Naive thymus-derived CD4-positive, alpha-beta T cell (primary cell): ENCODE results near the gene BCL2L11. TPM values are rescaled to one million over a fixed set of nuclear protein-coding genes. Genes with fewer than 3 reads are reported as not detected.

Experiments used
- ATAC-seq: fragments of 150-1000 bp; cut with Tn5 transposase; 2 replicates; pipeline ENCODE4 v1.10.0; 2021; ENCODE audit warnings: mild to moderate bottlenecking, moderate library complexity
- CTCF ChIA-PET: fragments of 350-600 bp; sonication (Branson Sonifier 250); formaldehyde crosslinking; loops from one replicate; lab custom pipeline; 2021; ENCODE audit warnings: antibody characterized with exemption; lab: Charles Lee
- POLR2A ChIA-PET: fragments of 350-600 bp; sonication (Branson Sonifier 250); formaldehyde crosslinking; loops from one replicate; lab custom pipeline; 2021; ENCODE audit warnings: antibody characterized with exemption, inconsistent platforms; lab: Charles Lee
- DNase-seq, 9 donors: peaks; one replicate each; pipeline versions ENCODE4 v3.0.0 to v3.0.0-alpha.2; 2020 to 2022; ENCODE audit warnings: mixed read lengths in 1 of 9
- H3K27ac ChIP-seq: one replicate; pipeline ENCODE4 v1.7.0; 2013; ENCODE audit warnings: mild to moderate bottlenecking, low read depth, low read length, moderate library complexity
- H3K27me3 ChIP-seq, 2 donors: one replicate each; pipeline ENCODE4 v1.7.0; 2013; ENCODE audit warnings: low read length in 2 of 2, mild to moderate bottlenecking in 2 of 2, moderate library complexity in 2 of 2; ENCODE audit not compliant: control insufficient read depth in 2 of 2, insufficient read depth in 2 of 2
- H3K36me3 ChIP-seq, 3 experiments: 1 replicate in 2 of 3; 2 replicates in 1 of 3; pipeline ENCODE4 v1.7.0; 2013; ENCODE audit warnings: low read length in 3 of 3, mild to moderate bottlenecking in 3 of 3, moderate library complexity in 1 of 3; ENCODE audit not compliant: insufficient read depth in 3 of 3, control insufficient read depth in 2 of 3
- H3K4me1 ChIP-seq, 2 donors: one replicate each; pipeline ENCODE4 v1.7.0; 2013; ENCODE audit warnings: low read length in 2 of 2, mild to moderate bottlenecking in 2 of 2, moderate library complexity in 1 of 2; ENCODE audit not compliant: control insufficient read depth in 2 of 2, insufficient read depth in 2 of 2
- H3K4me3 ChIP-seq: 2 replicates; pipeline ENCODE4 v1.7.0; 2013; ENCODE audit warnings: mild to moderate bottlenecking, low read length
- H3K9me3 ChIP-seq, 3 experiments: 1 replicate in 2 of 3; 2 replicates in 1 of 3; pipeline ENCODE4 v1.7.0; 2013; ENCODE audit warnings: low read length in 3 of 3; ENCODE audit not compliant: control insufficient read depth in 2 of 3
- H3K27ac Mint-ChIP-seq, 9 donors: one replicate each; pipeline ENCODE4 v1.8.0; 2020 to 2022; ENCODE audit warnings: mixed read lengths in 9 of 9, mild to moderate bottlenecking in 8 of 9, moderate library complexity in 5 of 9, inconsistent platforms in 2 of 9
- H3K27me3 Mint-ChIP-seq, 5 donors: one replicate each; pipeline ENCODE4 v1.8.0; 2021 to 2022; ENCODE audit warnings: mixed read lengths in 5 of 5, mild to moderate bottlenecking in 1 of 5
- H3K36me3 Mint-ChIP-seq, 5 donors: one replicate each; pipeline ENCODE4 v1.8.0; 2020 to 2022; ENCODE audit warnings: mixed read lengths in 5 of 5, mild to moderate bottlenecking in 3 of 5, inconsistent platforms in 1 of 5
- H3K4me1 Mint-ChIP-seq, 7 donors: one replicate each; pipeline ENCODE4 v1.8.0; 2020 to 2022; ENCODE audit warnings: mixed read lengths in 7 of 7, mild to moderate bottlenecking in 3 of 7, inconsistent platforms in 1 of 7
- H3K4me3 Mint-ChIP-seq, 10 donors: one replicate each; pipeline ENCODE4 v1.8.0; 2020 to 2022; ENCODE audit warnings: mild to moderate bottlenecking in 10 of 10, mixed read lengths in 10 of 10, moderate library complexity in 6 of 10, inconsistent platforms in 2 of 10
- H3K9me3 Mint-ChIP-seq, 11 donors: one replicate each; pipeline ENCODE4 v1.8.0; 2020 to 2022; ENCODE audit warnings: mixed read lengths in 11 of 11, mild to moderate bottlenecking in 4 of 11, inconsistent platforms in 1 of 11, moderate library complexity in 1 of 11
- intact Hi-C, 2 donors: fragments of 100-400 bp; cut with micrococcal nuclease; formaldehyde crosslinking; loops; one replicate each; pipeline ENCODE4 v1.15.1; 2023
- polyA plus RNA-seq, 2 donors: library from polyadenylated mRNA; unstranded; fragments of 300-500 nt; fragmentation: Illumina TruSeq; gene quantifications; one replicate each; pipeline ENCODE4 v1.2.3, GENCODE V29; 2021
- total RNA-seq, 6 experiments: library from RNA in 5 of 6; stranded (reverse) in 5 of 6; gene quantifications; 1 replicate in 5 of 6; 2 replicates in 1 of 6; pipeline ENCODE4 v1.2.3 and lab custom pipeline; 2021 to 2026

Gene BCL2L11
- total and polyA plus RNA-seq, 7 experiments from 2014 or later: 12.3 to 67.6 (median 38.5) TPM

DNA sequence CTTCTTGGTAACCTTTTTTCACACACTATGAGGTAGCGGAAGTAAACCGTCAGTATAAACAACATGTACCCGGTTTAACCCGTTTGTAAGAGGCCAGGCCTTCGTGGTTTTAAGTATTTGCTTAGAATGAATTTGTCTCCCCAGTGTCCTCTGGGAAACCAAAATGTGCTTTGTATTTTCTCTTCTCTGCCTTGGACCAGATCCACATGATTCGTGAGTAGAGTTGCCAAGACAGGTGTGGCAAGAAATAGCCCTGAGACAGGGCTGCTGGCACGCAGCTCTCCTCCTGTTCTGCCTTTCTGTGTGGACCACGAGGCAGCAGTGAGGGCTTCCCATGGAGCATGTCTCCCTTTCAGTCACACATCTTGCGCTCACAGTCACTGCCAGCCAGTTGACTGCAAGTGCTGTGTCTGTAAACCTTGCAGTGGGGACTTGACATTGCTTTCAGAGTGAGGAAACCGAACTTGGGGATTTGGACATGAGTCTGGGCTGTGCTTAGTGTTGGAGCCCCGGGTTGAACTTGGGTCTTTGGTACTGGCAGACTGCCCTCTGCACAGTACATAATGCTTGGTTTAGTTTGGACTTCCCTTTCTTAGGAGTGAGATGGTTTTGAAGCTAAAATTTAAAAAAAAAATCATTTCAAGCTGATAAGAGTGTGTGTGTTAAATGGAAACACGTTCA is 19.1 kb downstream of the BCL2L11 start:
- DNase-seq (no peak), ATAC-seq (no peak)
- Mint-ChIP-seq H3K4me1 (peaks cover 11 to 27% (median 17%) of the 10 kb centered on the region in 7 donors), H3K4me3 (no peak overlapping the region), H3K36me3 (peaks cover 6 to 56% (median 36%) of the 10 kb centered on the region in 5 donors), H3K27me3 (peaks cover 0 to 5% (median 0%) of the 10 kb centered on the region in 5 donors), H3K9me3 (peaks cover 0 to 3% (median 0%) of the 10 kb centered on the region in 11 donors), H3K27ac (peak overlapping the region in 1 of 9 donors; percentile 2)
- Histone ChIP-seq H3K4me1 (no peaks in the 10 kb centered on the region), H3K4me3 (no peak overlapping the region), H3K9me3 (no peaks in the 10 kb centered on the region), H3K27ac (no peak overlapping the region), H3K36me3 (peaks cover 0 to 8% (median 0%) of the 10 kb centered on the region in 3 experiments), H3K27me3 (no peaks in the 10 kb centered on the region)
- intact Hi-C loops: no loop called here
- ChIA-PET CTCF (no interaction called here), POLR2A (no interaction called here)

DNA sequence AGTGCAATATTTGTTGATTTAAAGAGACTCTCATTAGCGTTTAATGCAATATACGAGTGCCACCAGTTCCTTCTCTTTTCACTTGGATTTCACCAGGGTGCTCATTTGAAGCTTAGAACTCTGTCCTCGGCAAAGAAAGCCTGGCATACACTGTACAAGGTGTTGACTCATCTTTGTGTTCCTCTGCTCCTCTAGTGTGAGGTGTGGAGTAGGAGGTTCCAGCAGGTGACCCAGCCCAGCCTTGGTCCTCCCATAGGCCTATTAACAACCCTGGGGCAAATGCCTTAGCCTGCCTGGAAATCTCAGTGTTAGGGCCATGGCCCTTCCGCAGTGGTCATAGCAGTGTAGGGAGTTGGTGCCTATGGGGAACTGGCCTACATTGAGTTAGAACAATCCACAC is 20.1 kb downstream of the BCL2L11 start:
- Histone ChIP-seq H3K4me3 (no peak overlapping the region), H3K27ac (no peak overlapping the region), H3K27me3 (no peaks in the 10 kb centered on the region), H3K36me3 (peaks cover 0 to 8% (median 0%) of the 10 kb centered on the region in 3 experiments), H3K4me1 (no peaks in the 10 kb centered on the region), H3K9me3 (no peaks in the 10 kb centered on the region)
- ChIA-PET CTCF (no interaction called here), POLR2A (no interaction called here)
- peaks cover 8 to 25% (median 12%) of the 10 kb centered on the region in 7 donors for H3K4me1 Mint-ChIP-seq
- peaks cover 0 to 5% (median 0%) of the 10 kb centered on the region in 5 donors for H3K27me3 Mint-ChIP-seq
- ATAC-seq (no peak), DNase-seq (no peak)
- H3K4me3 Mint-ChIP-seq: no peak overlapping the region
- peaks cover 0 to 3% (median 0%) of the 10 kb centered on the region in 11 donors for H3K9me3 Mint-ChIP-seq
- no peak overlapping the region for H3K27ac Mint-ChIP-seq
- peaks cover 6 to 58% (median 36%) of the 10 kb centered on the region in 5 donors for H3K36me3 Mint-ChIP-seq
- intact Hi-C loops: no loop called here

DNA sequence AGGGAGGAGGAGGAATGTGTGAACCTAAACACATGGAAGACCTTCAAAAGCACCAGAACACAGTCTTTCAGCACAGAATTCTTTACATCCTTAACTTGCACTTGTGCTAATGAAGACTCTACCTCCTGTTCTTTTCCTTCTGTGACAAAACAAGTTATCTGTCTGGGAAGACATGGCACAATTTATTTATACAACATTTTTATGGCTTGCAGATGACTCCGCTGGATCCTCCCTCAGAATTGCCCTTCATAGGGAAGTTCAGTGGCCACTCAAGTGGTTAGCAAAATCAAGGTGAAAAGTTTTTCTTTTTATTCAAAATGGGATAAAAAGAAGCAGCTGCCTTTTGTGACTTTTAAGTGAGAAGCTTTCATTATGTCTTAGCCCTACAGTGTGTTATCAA is 21.4 kb downstream of the BCL2L11 start:
- ChIA-PET POLR2A (no interaction called here), CTCF (no interaction called here)
- H3K4me3 ChIP-seq: no peak overlapping the region
- no peaks in the 10 kb centered on the region for H3K9me3 ChIP-seq
- H3K27ac ChIP-seq: no peak overlapping the region
- H3K36me3 ChIP-seq: peaks cover 0 to 8% (median 0%) of the 10 kb centered on the region in 3 experiments
- H3K27ac Mint-ChIP-seq: no peak overlapping the region
- intact Hi-C loops: no loop called here
- H3K4me1 ChIP-seq: no peaks in the 10 kb centered on the region
- H3K27me3 Mint-ChIP-seq: peaks cover 0 to 5% (median 0%) of the 10 kb centered on the region in 5 donors
- no peaks in the 10 kb centered on the region for H3K27me3 ChIP-seq
- H3K36me3 Mint-ChIP-seq: peaks cover 4 to 53% (median 35%) of the 10 kb centered on the region in 5 donors
- H3K4me1 Mint-ChIP-seq: peaks cover 8 to 25% (median 13%) of the 10 kb centered on the region in 7 donors
- no peak for DNase-seq
- no peak overlapping the region for H3K4me3 Mint-ChIP-seq
- ATAC-seq: no peak
- H3K9me3 Mint-ChIP-seq: peaks cover 0 to 3% (median 0%) of the 10 kb centered on the region in 11 donors

DNA sequence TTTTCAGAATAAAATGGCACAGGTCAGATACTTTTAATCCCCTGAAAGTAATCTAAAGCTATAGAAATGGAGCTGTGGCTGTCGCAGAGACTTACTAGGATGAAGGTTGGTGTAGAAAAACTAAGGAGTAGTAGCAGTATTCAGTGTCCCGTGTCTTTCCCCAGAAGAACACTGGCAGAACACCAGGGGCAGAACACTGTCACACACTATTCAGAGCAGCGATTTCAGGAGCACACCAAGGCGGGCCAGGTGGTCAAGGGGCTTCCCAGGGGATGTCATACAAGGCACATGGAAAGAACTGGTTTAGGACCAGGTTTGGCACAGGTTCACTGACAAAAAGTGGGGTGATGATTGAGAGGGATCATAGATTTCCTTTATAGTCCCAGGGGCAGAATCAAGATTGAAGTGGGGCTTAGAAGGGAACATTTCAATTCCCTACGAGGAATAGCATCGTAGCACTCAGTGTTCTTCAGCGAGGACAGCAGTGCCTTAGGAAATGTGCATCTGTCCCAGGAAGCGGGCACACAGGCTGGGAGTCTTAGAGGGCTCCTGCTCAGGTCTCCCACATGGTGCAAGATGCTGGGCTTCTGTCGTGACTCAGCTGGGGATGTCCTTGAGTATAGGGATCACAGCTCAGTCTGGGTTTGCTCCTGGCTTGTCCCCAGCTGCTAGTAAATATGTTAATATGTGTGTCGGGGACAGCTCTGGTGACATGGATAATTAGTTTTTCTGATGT is 22.6 kb downstream of the BCL2L11 start:
- Histone ChIP-seq H3K4me1 (no peaks in the 10 kb centered on the region), H3K27ac (no peak overlapping the region), H3K36me3 (peaks cover 0 to 8% (median 0%) of the 10 kb centered on the region in 3 experiments), H3K9me3 (no peaks in the 10 kb centered on the region), H3K27me3 (no peaks in the 10 kb centered on the region), H3K4me3 (no peak overlapping the region)
- Mint-ChIP-seq H3K9me3 (peaks cover 0 to 3% (median 0%) of the 10 kb centered on the region in 11 donors), H3K27ac (peak overlapping the region in 1 of 9 donors; percentile 42), H3K36me3 (peaks cover 0 to 48% (median 31%) of the 10 kb centered on the region in 5 donors), H3K4me3 (no peak overlapping the region), H3K4me1 (peaks cover 8 to 33% (median 19%) of the 10 kb centered on the region in 7 donors), H3K27me3 (peaks cover 0 to 5% (median 0%) of the 10 kb centered on the region in 5 donors)
- DNase-seq (no peak), ATAC-seq (no peak)
- intact Hi-C loops: no loop called here
- CTCF ChIA-PET: interaction anchor here (0.6 kb wide), 1 partner anchor 24 kb away, joined by 4 read pairs; no protein-coding TSS in a partner anchor
- POLR2A ChIA-PET: no interaction called here

DNA sequence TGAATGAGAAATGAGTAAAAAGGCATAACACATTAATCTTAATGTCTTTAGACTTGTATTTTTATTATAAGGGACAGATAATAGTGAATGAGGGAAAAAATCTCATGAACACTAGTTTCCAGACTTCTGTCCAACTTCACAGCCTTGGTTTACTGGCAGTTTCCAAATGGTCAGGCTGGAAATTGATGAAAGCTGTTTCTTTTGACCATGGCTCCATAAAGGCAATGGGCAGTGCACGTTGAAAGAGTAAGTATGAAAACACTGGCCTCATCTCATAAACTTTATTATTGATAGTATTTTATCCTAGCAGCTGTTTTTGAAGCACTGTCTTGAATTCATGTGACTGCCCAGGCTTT is 23.1 kb downstream of the BCL2L11 start:
- H3K4me1 ChIP-seq: no peaks in the 10 kb centered on the region

DNA sequence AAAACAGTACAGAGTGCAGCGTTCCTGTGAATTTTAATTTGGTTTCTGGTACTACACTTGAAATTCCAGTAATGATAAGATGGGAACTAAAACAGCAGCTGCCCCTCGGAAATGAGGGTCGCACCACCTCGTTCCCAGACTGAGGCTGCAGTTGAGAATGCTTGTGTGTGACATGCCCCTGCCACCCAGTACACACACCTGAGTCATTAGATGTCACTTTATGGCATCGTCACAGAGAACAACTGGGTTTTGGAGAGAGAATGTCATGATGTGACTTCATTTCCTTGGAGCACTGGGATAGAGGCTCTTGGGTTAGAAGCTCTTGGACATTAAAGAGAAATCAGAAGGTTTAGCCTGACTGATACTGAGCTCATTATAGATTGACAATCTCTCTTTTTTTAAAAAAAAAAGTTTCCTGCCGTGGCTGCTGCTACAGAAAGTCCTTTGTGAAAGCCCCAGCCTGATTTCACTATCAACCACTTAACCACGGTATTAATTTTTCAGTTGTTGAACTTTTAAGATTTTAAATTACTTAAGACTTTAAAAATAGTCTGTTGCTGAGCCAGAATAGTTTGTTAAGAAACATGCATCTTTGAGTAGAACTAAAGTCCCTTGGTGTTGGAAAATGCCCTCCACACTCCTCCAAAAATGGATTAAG is 24.5 kb downstream of the BCL2L11 start:
- H3K9me3 Mint-ChIP-seq: peaks cover 0 to 3% (median 0%) of the 10 kb centered on the region in 11 donors
- peaks cover 9 to 40% (median 22%) of the 10 kb centered on the region in 7 donors for H3K4me1 Mint-ChIP-seq
- CTCF ChIA-PET: no interaction called here
- intact Hi-C loops: no loop called here
- POLR2A ChIA-PET: interaction anchor here (0.7 kb wide), 1 partner anchor 13 kb away, joined by 3 read pairs; no protein-coding TSS in a partner anchor
- Histone ChIP-seq H3K4me3 (no peak overlapping the region), H3K4me1 (no peaks in the 10 kb centered on the region), H3K27ac (no peak overlapping the region), H3K27me3 (no peaks in the 10 kb centered on the region), H3K36me3 (no peaks in the 10 kb centered on the region), H3K9me3 (no peaks in the 10 kb centered on the region)
- no peak for ATAC-seq
- DNase-seq: no peak
- H3K27ac Mint-ChIP-seq: peak overlapping the region in 1 of 9 donors; percentile 60
- H3K27me3 Mint-ChIP-seq: peaks cover 0 to 5% (median 0%) of the 10 kb centered on the region in 5 donors
- peaks cover 0 to 35% (median 27%) of the 10 kb centered on the region in 5 donors for H3K36me3 Mint-ChIP-seq
- H3K4me3 Mint-ChIP-seq: no peak overlapping the region

More for the DNA sequence above, 23.1 kb downstream of the BCL2L11 start:
- DNase-seq: no peak
- no peaks in the 10 kb centered on the region for H3K27me3 ChIP-seq
- Mint-ChIP-seq H3K9me3 (peaks cover 0 to 3% (median 0%) of the 10 kb centered on the region in 11 donors), H3K4me3 (no peak overlapping the region), H3K4me1 (peaks cover 8 to 33% (median 22%) of the 10 kb centered on the region in 7 donors), H3K27me3 (peaks cover 0 to 5% (median 0%) of the 10 kb centered on the region in 5 donors), H3K27ac (no peak overlapping the region), H3K36me3 (peaks cover 0 to 42% (median 31%) of the 10 kb centered on the region in 5 donors)
- ChIA-PET CTCF (interaction anchor here (0.6 kb wide), 1 partner anchor 24 kb away, joined by 4 read pairs; no protein-coding TSS in a partner anchor), POLR2A (no interaction called here)
- H3K27ac ChIP-seq: no peak overlapping the region
- H3K36me3 ChIP-seq: peaks cover 0 to 8% (median 0%) of the 10 kb centered on the region in 3 experiments
- no peaks in the 10 kb centered on the region for H3K9me3 ChIP-seq
- H3K4me3 ChIP-seq: no peak overlapping the region
- intact Hi-C loops: no loop called here
- ATAC-seq: no peak
